GM23338 (cell line): ENCODE measurements around the gene KLK4. TPM values are rescaled to one million over a fixed set of nuclear protein-coding genes. Genes with fewer than 3 reads are reported as not detected.

Source experiments
- ATAC-seq: fragments of 200-7000 bp; cut with Tn5 transposase; 3 replicates; pipeline ENCODE4 v1.9.1; 2020
- DNase-seq: peaks from one replicate; pipeline ENCODE4 v3.0.0-alpha.2; 2015; ENCODE audit warnings: low spot score
- H2AFZ ChIP-seq: fragments of 200-600 bp; sonication (generic); 2 replicates; pipeline ENCODE4 v1.8.0; 2016; ENCODE audit warnings: antibody characterized with exemption, mild to moderate bottlenecking, moderate library complexity
- H3F3A ChIP-seq: fragments of 200-600 bp; sonication (generic); replicated peaks from 2 replicates; pipeline ENCODE4 v1.8.0; 2017; ENCODE audit warnings: antibody characterized with exemption, mixed run types, low read depth
- H3K27ac ChIP-seq: fragments of 200-600 bp; sonication (generic); 2 replicates; pipeline ENCODE4 v1.6.1; 2016; ENCODE audit warnings: low read depth
- H3K27me3 ChIP-seq: fragments of 200-600 bp; sonication (generic); 2 replicates; pipeline ENCODE4 v1.8.0; 2016; ENCODE audit warnings: mild to moderate bottlenecking, mixed run types, moderate library complexity; ENCODE audit not compliant: insufficient read depth
- H3K36me3 ChIP-seq: fragments of 200-600 bp; sonication (generic); 2 replicates; pipeline ENCODE4 v1.8.0; 2016; ENCODE audit warnings: mild to moderate bottlenecking; ENCODE audit not compliant: insufficient read depth
- H3K4me1 ChIP-seq: fragments of 200-600 bp; sonication (generic); 2 replicates; pipeline ENCODE4 v1.8.0; 2016; ENCODE audit warnings: mild to moderate bottlenecking, moderate library complexity; ENCODE audit not compliant: insufficient read depth
- H3K4me2 ChIP-seq: fragments of 200-600 bp; sonication (generic); 2 replicates; pipeline ENCODE4 v1.7.1; 2017; ENCODE audit warnings: mixed run types
- H3K4me3 ChIP-seq: fragments of 200-600 bp; sonication (generic); 2 replicates; pipeline ENCODE4 v1.6.1; 2016; ENCODE audit warnings: mixed run types
- H3K79me2 ChIP-seq: fragments of 200-600 bp; sonication (generic); replicated peaks from 2 replicates; pipeline ENCODE4 v1.8.0; 2017; ENCODE audit warnings: mild to moderate bottlenecking; ENCODE audit not compliant: insufficient read depth
- H3K9me2 ChIP-seq: fragments of 200-600 bp; sonication (generic); 2 replicates; pipeline ENCODE4 v1.8.0; 2017; ENCODE audit not compliant: insufficient read depth
- H4K20me1 ChIP-seq: fragments of 200-600 bp; sonication (generic); replicated peaks from 2 replicates; pipeline ENCODE4 v1.8.0; 2017; ENCODE audit warnings: mild to moderate bottlenecking; ENCODE audit not compliant: insufficient read depth
- H3K27ac Mint-ChIP-seq: 2 replicates; pipeline ENCODE4 v1.8.0; 2020; ENCODE audit warnings: inconsistent platforms, mild to moderate bottlenecking, moderate library complexity, mixed read lengths
- H3K27me3 Mint-ChIP-seq: 3 replicates; pipeline ENCODE4 v1.8.0; 2022; ENCODE audit warnings: low read depth, mild to moderate bottlenecking, moderate library complexity, mixed read lengths, inconsistent platforms; ENCODE audit not compliant: insufficient read depth, poor library complexity
- H3K36me3 Mint-ChIP-seq: 3 replicates; pipeline ENCODE4 v1.8.0; 2021; ENCODE audit warnings: low read depth, mild to moderate bottlenecking, inconsistent platforms, moderate library complexity, mixed read lengths
- H3K4me1 Mint-ChIP-seq: 3 replicates; pipeline ENCODE4 v1.8.0; 2020; ENCODE audit warnings: mild to moderate bottlenecking, inconsistent platforms, mixed read lengths
- H3K4me3 Mint-ChIP-seq: 3 replicates; pipeline ENCODE4 v1.8.0; 2021; ENCODE audit warnings: moderate library complexity, mild to moderate bottlenecking, inconsistent platforms, mixed read lengths
- H3K9me3 Mint-ChIP-seq: 3 replicates; pipeline ENCODE4 v1.8.0; 2020; ENCODE audit warnings: moderate library complexity, mild to moderate bottlenecking, inconsistent platforms, mixed read lengths
- CREB1 ChIP-seq: fragments of 250-450 bp; sonication (Bioruptor Pico); IDR thresholded peaks from 2 replicates; pipeline ENCODE4 v1.5.0; 2020; ENCODE audit warnings: low read depth, mild to moderate bottlenecking, moderate library complexity
- CTCF ChIP-seq, 2 experiments: fragments of 200-600 bp in 1 of 2; sonication (generic) in 1 of 2; conservative IDR thresholded peaks; 2 replicates each; pipeline versions ENCODE4 v1.5.1 to v1.6.1; 2016 to 2017; ENCODE audit warnings: antibody characterized with exemption in 2 of 2, low read depth in 2 of 2, mild to moderate bottlenecking in 2 of 2, moderate library complexity in 1 of 2
- ETS1 ChIP-seq: IDR thresholded peaks from 2 replicates; pipeline ENCODE4 v1.6.1; 2016; ENCODE audit warnings: antibody characterized with exemption
- EZH2 ChIP-seq: fragments of 200-600 bp; sonication (generic); IDR thresholded peaks from one replicate; pipeline ENCODE4 v1.8.0; 2017; ENCODE audit warnings: antibody characterized with exemption, mild to moderate bottlenecking, low read depth; ENCODE audit not compliant: unreplicated experiment
- EZH2phosphoT487 ChIP-seq: fragments of 200-600 bp; sonication (generic); IDR thresholded peaks from one replicate; pipeline ENCODE4 v1.8.1; 2018; ENCODE audit warnings: antibody characterized with exemption; ENCODE audit not compliant: unreplicated experiment
- JUNB ChIP-seq: IDR thresholded peaks from one replicate; pipeline ENCODE4 v1.6.1; 2016; ENCODE audit warnings: antibody characterized with exemption; ENCODE audit not compliant: unreplicated experiment
- NANOG ChIP-seq: IDR thresholded peaks from 2 replicates; pipeline ENCODE4 v1.6.1; 2016; ENCODE audit warnings: antibody characterized with exemption, borderline replicate concordance
- POLR2AphosphoS5 ChIP-seq: IDR thresholded peaks from 2 replicates; pipeline ENCODE4 v1.6.1; 2016; ENCODE audit warnings: antibody characterized with exemption, low read depth
- REST ChIP-seq: IDR thresholded peaks from one replicate; pipeline ENCODE4 v1.6.1; 2018; ENCODE audit warnings: antibody characterized with exemption; ENCODE audit not compliant: unreplicated experiment
- STAT1 ChIP-seq: IDR thresholded peaks from one replicate; pipeline ENCODE4 v1.6.1; 2016; ENCODE audit warnings: antibody characterized with exemption; ENCODE audit not compliant: unreplicated experiment
- ZNF331 ChIP-seq: fragments of 250-450 bp; sonication (Bioruptor Pico); IDR thresholded peaks from 2 replicates; pipeline ENCODE4 v1.5.0; 2020; ENCODE audit warnings: low read depth, mild to moderate bottlenecking, moderate library complexity
- polyA plus RNA-seq: library from polyadenylated mRNA; unstranded; fragments of >200 nt; fragmentation: Nextera tagmentation; extraction: Ambion mirVana; gene quantifications from 2 replicates; pipeline ENCODE4 v1.2.1, GENCODE V29; 2016
- total RNA-seq: library from RNA; depleted of rRNA; stranded (reverse); fragments of >200 nt; shearing (Covaris generic); gene quantifications from 2 replicates; pipeline ENCODE4 v1.2.3, GENCODE V29; 2014

The KLK4 gene
- total and polyA plus RNA-seq, 2 experiments from 2014 or later: 0.76 to 1.8 TPM

GRCh38 chr19:50898018-50898417 lies 13.2 kb downstream of the KLK4 start:
- no peak overlapping the region for H3K27ac Mint-ChIP-seq
- H4K20me1 ChIP-seq: no peaks in the 10 kb centered on the region
- no peaks in the 10 kb centered on the region for H3K9me2 ChIP-seq
- no peak overlapping the region for H3K4me2 ChIP-seq
- H3K27ac ChIP-seq: no peak overlapping the region
- DNase-seq: no peak
- no peak overlapping the region for H2AFZ ChIP-seq
- TF ChIP-seq REST: no peak
- TF ChIP-seq NANOG: no peak
- no peak for TF ChIP-seq EZH2
- no peak for TF ChIP-seq JUNB
- no peak for TF ChIP-seq POLR2AphosphoS5
- no peak for TF ChIP-seq EZH2phosphoT487
- TF ChIP-seq ZNF331 (CRISPR knock-in tag): no peak
- no peaks in the 10 kb centered on the region for H3K36me3 ChIP-seq
- peaks cover 68% of the 10 kb centered on the region for H3K9me3 Mint-ChIP-seq
- H3K4me3 ChIP-seq: no peak overlapping the region
- H3K4me3 Mint-ChIP-seq: no peak overlapping the region
- H3K27me3 Mint-ChIP-seq: peaks cover 6% of the 10 kb centered on the region
- no peaks in the 10 kb centered on the region for H3K4me1 ChIP-seq
- H3K4me1 Mint-ChIP-seq: no peaks in the 10 kb centered on the region
- H3K27me3 ChIP-seq: no peaks in the 10 kb centered on the region
- ATAC-seq: no peak
- H3K79me2 ChIP-seq: no peaks in the 10 kb centered on the region
- peaks cover 22% of the 10 kb centered on the region for H3K36me3 Mint-ChIP-seq
- H3F3A ChIP-seq: no peaks in the 10 kb centered on the region

GRCh38 chr19:50897612-50898011 lies 13.6 kb downstream of the KLK4 start:
- TF ChIP-seq CTCF (conservative IDR thresholded peaks at IDR 0.05; ENCODE audit: low read depth in 2 of 2) (no peak), EZH2 (no peak), ETS1 (no peak), CREB1 (CRISPR knock-in tag) (no peak), POLR2AphosphoS5 (no peak), NANOG (no peak), REST (no peak), STAT1 (no peak), EZH2phosphoT487 (no peak)
- H3K4me1 Mint-ChIP-seq: no peaks in the 10 kb centered on the region
- Histone ChIP-seq H4K20me1 (no peaks in the 10 kb centered on the region), H3K36me3 (no peaks in the 10 kb centered on the region), H3K4me1 (no peaks in the 10 kb centered on the region), H2AFZ (no peak overlapping the region), H3K79me2 (no peaks in the 10 kb centered on the region), H3K9me2 (no peaks in the 10 kb centered on the region), H3F3A (no peaks in the 10 kb centered on the region), H3K4me2 (no peak overlapping the region), H3K27ac (no peak overlapping the region), H3K27me3 (no peaks in the 10 kb centered on the region), H3K4me3 (no peak overlapping the region)
- H3K9me3 Mint-ChIP-seq: peaks cover 72% of the 10 kb centered on the region
- peaks cover 22% of the 10 kb centered on the region for H3K36me3 Mint-ChIP-seq
- H3K27me3 Mint-ChIP-seq: peaks cover 5% of the 10 kb centered on the region
- no peak overlapping the region for H3K27ac Mint-ChIP-seq
- no peak overlapping the region for H3K4me3 Mint-ChIP-seq
- no peak for ATAC-seq
- no peak for DNase-seq
